ENCODE measurements around the gene TBRG4.

The TBRG4 gene

GRCh38 chr7:45140827-45141226 lies 29.3 kb upstream of the TBRG4 start:
- DNase-seq = no peak

DNA sequence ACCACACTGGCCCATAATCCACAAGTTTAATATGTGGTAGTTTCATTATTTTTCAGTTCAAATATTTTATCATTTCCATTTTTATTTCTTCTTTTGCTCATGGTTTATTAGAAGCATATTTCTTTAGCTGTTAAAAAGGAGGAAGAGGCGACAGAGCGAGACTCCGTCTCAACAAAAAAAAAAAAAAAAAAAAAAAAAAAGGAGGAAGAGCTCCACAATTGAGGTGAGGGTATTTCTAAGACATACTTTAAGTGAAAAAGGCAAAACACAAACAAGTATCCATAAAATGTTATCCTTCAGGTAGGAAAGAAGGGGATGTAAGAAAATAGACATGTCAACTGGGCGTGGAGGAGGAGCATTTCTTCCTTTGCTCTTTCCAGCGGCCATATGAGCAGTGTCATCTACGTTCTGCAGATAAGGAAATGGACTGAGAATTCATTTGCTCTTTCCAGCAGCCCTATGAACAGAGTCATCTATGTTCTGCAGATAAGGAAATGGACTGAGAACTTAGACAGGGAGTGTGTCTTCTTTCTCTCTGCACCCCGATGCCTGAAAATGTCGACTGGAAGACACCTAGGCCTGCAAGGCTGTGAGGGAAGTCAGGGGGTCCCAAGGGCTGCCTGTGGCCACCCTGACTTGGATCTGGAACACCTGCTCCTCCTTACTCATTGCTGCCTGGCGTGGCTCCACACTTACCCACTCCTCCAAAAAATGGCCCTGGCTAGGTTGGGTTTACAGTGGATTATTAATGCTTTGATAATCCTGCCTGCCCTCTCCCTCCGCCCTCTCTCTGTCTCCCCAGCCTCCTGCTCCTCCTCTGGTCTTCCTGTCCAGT lies 27.2 kb upstream of the TBRG4 start:
- DNase-seq = no peak

DNA sequence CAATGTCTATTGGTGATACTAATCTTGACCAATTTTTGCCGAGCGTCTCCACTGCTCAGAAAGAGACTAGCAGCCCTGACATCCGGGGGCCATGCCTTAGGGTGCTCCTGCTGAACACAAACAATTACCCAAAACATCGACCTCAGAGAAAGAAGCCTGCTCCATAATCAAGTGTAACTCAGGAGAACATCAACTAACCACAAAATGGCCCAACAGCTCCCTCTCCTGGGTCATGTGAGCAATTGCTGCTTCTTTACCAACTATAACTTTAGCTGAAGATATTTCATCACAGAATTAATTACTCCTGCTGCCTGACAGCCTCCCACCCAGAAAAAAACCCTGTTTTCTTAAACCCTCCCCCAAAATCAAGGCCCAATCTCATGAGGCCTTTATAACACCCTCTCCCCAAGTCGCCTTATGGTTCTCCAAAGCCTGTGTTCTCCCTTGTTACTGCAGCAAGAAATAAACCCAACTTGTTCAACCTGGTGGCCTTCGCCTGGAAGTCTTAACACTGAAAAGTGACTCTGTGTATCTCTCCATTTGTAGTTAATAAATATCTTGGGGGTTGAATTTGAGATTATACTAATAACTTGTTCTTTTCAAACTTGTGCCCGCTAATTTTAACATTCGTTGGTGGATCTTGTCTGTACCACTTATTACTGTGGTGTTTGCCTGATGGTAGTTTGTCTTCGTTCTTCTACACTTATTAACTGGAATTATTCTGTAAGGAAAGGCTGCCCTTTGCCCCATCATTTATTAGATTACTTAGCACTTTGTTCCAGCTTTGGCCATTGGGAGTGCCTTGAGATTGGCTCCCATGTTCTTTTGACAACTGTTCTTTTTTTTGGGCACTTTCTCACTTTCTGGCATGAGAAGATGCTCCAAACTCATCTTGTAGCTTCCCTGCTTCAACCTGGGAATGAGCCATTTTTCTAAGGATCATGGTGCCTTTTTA lies 24.9 kb upstream of the TBRG4 start:
- DNase-seq = peak; percentile 72

- DNase-seq = no peak
Observed at GRCh38 chr7:45133877-45134276, 22.4 kb upstream of the TBRG4 start.

GRCh38 chr7:45133352-45133751 lies 21.9 kb upstream of the TBRG4 start:
- DNase-seq = no peak

GRCh38 chr7:45132708-45133320 lies 21.3 kb upstream of the TBRG4 start:
- DNase-seq = no peak

DNA sequence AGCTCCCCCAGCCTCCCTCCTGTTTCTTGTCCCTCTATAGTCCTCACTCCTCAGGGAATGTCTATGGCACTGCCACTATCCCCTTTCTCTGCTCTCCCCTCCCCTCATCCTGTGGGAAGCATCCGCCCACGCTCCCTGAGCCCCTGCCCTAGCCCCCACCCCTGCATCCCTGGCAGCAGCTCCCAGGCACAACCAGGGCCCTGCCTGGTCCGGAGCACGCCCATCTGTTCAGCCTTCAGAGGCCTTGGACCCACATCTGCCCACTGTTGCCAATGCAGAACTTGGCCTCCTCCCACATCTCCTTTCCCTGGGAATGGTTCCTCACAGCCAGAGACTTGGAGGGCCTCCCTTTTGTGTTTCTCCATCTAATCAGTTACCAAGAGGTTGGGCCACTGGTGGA lies 20.4 kb upstream of the TBRG4 start:
- DNase-seq = no peak

- DNase-seq = no peak
Observed at GRCh38 chr7:45130910-45131309, 19.4 kb upstream of the TBRG4 start.

- DNase-seq = no peak
Observed at GRCh38 chr7:45129906-45130305, 18.4 kb upstream of the TBRG4 start.

DNA sequence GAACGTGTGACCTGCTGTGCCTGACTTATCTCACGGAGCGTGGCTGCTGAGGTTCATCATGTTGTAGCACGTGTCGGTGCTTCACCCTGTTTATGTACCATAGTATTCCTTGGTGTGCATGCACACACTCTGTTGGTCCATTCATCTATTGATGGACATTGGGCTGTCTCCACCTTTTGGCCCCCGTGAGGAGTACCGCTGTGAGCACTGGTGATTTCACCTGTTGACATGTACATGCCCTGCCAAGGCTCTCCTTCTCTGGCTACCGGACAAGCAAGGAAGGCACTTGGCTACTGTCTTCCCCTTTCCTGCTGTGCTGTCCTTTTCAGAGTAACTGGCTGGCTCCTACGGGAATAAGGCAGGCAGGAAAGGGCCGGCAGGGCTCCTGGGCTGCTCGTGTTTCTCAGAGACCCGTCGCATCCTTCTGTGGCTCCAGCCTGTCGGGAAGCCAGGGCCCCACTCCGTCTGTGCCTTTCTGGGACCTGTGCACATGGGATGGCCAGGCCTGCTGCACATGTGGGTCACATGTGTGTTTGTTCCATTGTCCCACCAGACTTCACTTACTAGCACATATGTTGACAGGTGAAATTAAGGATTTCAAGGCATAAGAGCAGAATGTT lies 17.8 kb upstream of the TBRG4 start:
- DNase-seq = no peak

- DNase-seq = no peak
Observed at GRCh38 chr7:45126920-45127319, 15.4 kb upstream of the TBRG4 start.

DNA sequence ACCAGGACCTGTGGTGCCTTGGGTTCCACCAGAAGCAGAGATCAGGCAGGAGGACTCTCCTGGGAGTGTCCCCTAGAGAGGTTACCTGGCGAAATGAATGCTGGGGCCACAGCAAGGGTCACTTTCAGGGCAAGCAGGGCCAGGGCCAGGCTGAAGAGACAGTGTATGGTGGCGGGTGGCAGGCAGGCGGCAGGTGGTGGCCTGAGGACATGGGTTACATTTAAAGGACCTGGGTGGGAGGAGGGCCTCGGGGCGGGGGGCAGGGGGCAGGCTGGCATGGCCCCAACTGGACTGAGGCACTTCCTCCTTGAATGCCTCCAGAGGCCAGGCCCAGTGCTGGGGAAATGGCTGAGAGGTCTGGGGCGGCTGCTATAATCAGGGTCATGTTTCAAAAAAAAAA lies 14.7 kb upstream of the TBRG4 start:
- DNase-seq = no peak

DNA sequence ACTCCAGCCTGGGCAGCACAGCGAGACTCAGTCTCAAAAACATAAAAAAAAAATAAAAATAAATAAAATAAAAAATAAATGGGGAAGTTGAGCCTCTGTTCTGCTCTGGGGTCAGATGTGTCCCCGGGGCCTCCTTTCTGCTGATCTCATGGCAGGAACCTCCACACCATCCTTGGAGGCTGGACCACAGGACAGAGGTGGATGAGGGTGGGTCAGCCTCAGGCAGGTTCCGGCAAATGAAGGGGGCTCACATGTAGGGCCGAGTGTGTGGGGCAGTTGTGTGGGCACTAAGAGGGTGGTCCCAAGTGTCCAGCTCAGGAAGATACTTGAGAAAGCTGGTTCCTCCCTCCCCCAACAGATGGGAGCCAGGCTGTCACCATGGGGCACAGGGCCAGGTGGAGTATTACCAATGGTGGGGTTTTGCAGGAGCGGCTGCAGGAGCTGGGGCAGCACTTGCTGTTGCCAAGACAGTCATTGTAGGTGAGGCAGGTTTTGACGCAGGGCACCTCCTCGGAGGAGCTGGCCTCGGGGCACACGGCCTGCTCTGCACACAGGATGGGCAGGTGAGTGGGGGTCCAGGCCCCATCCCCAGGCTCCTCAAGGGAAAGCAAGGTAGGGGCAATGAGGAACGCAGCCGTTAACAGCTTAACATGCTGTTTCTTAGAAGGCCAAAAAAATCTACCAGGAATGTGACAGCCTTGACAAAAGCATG lies 13.9 kb upstream of the TBRG4 start:
- no peak for DNase-seq

DNA sequence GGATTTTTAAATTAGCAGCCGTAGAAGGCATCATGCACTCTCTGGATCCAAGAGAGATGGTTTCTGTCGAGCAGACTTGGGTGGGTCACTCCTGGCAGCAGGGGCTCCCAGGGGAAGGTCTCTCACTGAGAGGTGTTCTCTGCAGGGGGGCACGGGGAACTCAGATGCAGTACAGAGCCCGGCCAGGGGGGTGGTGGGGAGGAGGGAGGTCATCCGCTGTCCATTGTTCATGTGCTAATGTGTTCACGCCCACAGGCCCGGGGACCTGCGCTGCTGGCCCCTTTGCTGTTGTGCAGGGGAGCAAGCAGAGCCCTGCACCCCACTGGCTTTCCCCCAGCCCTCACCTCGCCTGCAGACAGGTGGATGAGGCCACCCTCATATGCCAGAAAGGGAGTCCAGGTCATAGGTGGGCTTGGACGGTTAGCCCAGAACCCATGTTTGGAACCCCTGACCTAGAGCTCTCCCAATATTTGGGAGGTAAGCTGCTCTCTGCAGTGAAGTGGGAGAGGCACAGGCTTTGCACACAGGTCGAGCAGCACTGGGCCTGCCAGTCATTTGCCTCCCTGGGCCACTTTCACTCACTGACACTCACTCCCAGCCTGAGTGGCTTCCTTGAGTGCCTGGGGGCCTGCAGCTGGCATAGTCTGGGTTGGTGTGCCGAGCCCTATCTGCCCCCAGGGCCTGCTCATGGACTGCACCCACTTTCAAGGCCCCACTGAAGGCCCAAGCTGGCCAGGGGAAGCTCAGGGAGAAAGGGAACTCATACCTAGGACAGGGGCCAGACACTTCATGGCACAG lies 12.6 kb upstream of the TBRG4 start:
- DNase-seq = no peak

DNA sequence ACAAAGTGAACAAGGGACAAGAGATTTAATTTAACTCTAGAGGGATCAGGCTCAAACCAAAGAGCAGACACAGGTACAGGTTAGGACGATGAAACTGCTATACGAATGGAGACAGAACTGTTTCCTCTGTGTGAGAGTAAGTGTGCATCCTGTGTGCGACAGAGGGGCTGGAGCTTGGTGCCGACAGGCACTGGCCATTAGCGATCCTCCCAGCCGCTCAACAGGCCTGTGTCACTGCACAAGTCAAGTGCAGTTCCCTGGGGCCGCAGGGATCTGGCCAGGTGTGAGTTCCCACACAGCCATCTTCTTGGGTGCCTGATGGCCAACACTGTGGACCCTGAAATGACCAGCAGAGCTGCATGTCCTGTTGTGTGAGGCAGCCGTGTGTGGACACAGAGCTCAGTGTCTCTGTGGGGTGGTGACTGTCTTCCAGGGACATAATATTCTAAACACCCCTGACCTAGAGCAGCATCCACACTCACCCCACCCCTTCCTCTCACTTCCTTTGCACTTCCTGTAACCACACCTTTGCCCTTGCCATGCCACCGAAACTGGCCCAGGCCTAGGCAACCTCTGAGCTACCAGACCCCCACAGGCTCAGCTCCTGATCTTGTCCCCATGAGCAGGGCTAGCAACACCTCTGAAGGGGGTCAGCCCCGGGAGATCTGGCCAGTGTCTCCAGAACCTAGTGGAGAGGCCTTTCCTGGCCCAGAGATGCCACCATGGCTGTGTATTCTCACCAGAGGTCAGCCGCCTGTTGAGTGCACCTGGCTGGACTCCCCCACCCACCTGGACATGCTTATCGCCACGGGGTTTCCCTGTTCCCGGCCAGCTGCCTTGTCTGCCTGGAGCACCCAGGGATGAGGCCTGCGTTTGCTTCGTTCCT lies 11.7 kb upstream of the TBRG4 start:
- DNase-seq = no peak

DNA sequence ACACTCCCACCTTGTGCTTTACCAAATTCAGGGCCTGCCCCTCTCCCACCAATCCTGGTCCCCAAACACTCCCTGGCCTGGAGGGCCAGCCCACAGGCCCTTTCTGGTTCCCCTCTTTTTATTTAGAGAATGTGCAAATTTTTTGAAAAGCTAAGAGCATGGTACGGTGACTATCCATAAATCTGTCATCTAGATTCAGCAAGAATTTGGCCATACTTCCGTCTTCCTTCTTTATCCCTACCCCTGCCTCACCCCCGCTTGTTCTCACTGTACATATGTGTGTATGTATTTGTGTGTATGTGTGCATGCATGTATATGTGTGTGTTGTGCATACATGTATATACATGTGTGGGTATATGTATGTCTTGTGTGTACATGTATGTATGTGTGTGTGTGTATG lies 8.1 kb upstream of the TBRG4 start:
- DNase-seq = no peak

- DNase-seq = no peak
Observed at GRCh38 chr7:45118889-45119331, 7.4 kb upstream of the TBRG4 start.

- DNase-seq = no peak
Observed at GRCh38 chr7:45118292-45118691, 6.8 kb upstream of the TBRG4 start.

- no peak for DNase-seq
Observed at GRCh38 chr7:45117582-45117981, 6.1 kb upstream of the TBRG4 start.

GRCh38 chr7:45116048-45116447 lies 4.6 kb upstream of the TBRG4 start:
- no peak for DNase-seq
